SK-N-SH (cell line): ENCODE data around the gene TRPC4AP. TPM values are rescaled to one million over a fixed set of nuclear protein-coding genes. Genes with fewer than 3 reads are reported as not detected.
"Not testable (repeated sequence)": the region's sequence is repeated elsewhere in the genome, so short reads cannot be mapped to it uniquely, and the experiment has no call there.

Experiments
- CTCF ChIA-PET: fragments of 300-600, 350-600 bp; formaldehyde crosslinking; extraction: SDS; loops from one replicate; lab custom pipeline; 2021; lab: Yijun Ruan, JAX
- POLR2A ChIA-PET: fragments of 350-600 bp; sonication (Branson Sonifier 250); formaldehyde crosslinking; extraction: SDS; loops from one replicate; lab custom pipeline; 2020; ENCODE audit warnings: antibody characterized with exemption, inconsistent platforms; lab: Yijun Ruan, JAX
- DNase-seq: peaks from one replicate; pipeline ENCODE4 v3.0.0; 2012
- H2AFZ ChIP-seq: fragments of 200-600 bp; sonication (generic); 2 replicates; pipeline ENCODE4 v1.8.1; 2016; ENCODE audit warnings: antibody characterized with exemption, mild to moderate bottlenecking, low read depth
- H3F3A ChIP-seq: fragments of 200-600 bp; sonication (generic); replicated peaks from 2 replicates; pipeline ENCODE3; 2016; ENCODE audit warnings: antibody characterized with exemption, mild to moderate bottlenecking; ENCODE audit not compliant: insufficient read depth
- H3K27ac ChIP-seq, 2 experiments: fragments of 200-500 bp in 1 of 2; fragments of 200-600 bp in 1 of 2; sonication (Bioruptor generic) in 1 of 2; sonication (generic), shearing (Covaris generic) in 1 of 2; 2 replicates each; pipeline versions ENCODE4 v1.5.1 to v1.6.1; 2014 to 2016; ENCODE audit warnings: low read depth in 2 of 2, inconsistent platforms in 1 of 2, low read length in 1 of 2, mild to moderate bottlenecking in 1 of 2, mixed read lengths in 1 of 2
- H3K27me3 ChIP-seq: fragments of 200-600 bp; sonication (generic), shearing (Covaris generic); 2 replicates; pipeline ENCODE4 v1.6.1; 2016; ENCODE audit warnings: mixed run types; ENCODE audit not compliant: insufficient read depth
- H3K36me3 ChIP-seq, 2 experiments: fragments of 200-500 bp in 1 of 2; fragments of 200-600 bp in 1 of 2; sonication (Bioruptor generic) in 1 of 2; sonication (generic) in 1 of 2; replicated peaks in 1 of 2; 2 replicates each; pipeline versions ENCODE3 to v1.5.1; 2014 to 2016; ENCODE audit warnings: low read length in 1 of 2, mild to moderate bottlenecking in 1 of 2; ENCODE audit not compliant: insufficient read depth in 2 of 2, control insufficient read depth in 1 of 2
- H3K4me1 ChIP-seq, 2 experiments: fragments of 200-500 bp in 1 of 2; fragments of 200-600 bp in 1 of 2; sonication (Bioruptor generic) in 1 of 2; sonication (generic), shearing (Covaris generic) in 1 of 2; 2 replicates each; pipeline versions ENCODE4 v1.5.1 to v1.6.1; 2014 to 2016; ENCODE audit warnings: low read depth in 1 of 2, low read length in 1 of 2, mixed run types in 1 of 2; ENCODE audit not compliant: insufficient read depth in 2 of 2, control insufficient read depth in 1 of 2
- H3K4me2 ChIP-seq: fragments of 200-600 bp; sonication (generic), shearing (Covaris generic); 2 replicates; pipeline ENCODE4 v1.6.1; 2017; ENCODE audit warnings: mixed run types
- H3K4me3 ChIP-seq, 2 experiments: fragments of 200-500 bp in 1 of 2; fragments of 200-600 bp in 1 of 2; sonication (Bioruptor generic) in 1 of 2; sonication (generic), shearing (Covaris generic) in 1 of 2; 2 replicates each; pipeline versions ENCODE4 v1.5.1 to v1.8.1; 2014 to 2016; ENCODE audit warnings: low read depth in 2 of 2, inconsistent platforms in 1 of 2, low read length in 1 of 2, mild to moderate bottlenecking in 1 of 2, mixed read lengths in 1 of 2, moderate library complexity in 1 of 2
- H3K79me2 ChIP-seq: fragments of 200-600 bp; sonication (generic); 2 replicates; pipeline ENCODE4 v1.8.1; 2017; ENCODE audit warnings: mild to moderate bottlenecking; ENCODE audit not compliant: insufficient read depth
- H3K9ac ChIP-seq: fragments of 200-600 bp; sonication (generic); 2 replicates; pipeline ENCODE4 v1.6.1; 2017; ENCODE audit warnings: mixed run types
- H3K9me2 ChIP-seq: fragments of 200-600 bp; sonication (generic); 2 replicates; pipeline ENCODE4 v1.6.1; 2017; ENCODE audit warnings: mixed run types
- H3K9me3 ChIP-seq: fragments of 200-600 bp; sonication (generic); 2 replicates; pipeline ENCODE4 v1.6.1; 2017; ENCODE audit warnings: mixed run types, mild to moderate bottlenecking, moderate library complexity
- H4K20me1 ChIP-seq: fragments of 200-600 bp; sonication (generic); 2 replicates; pipeline ENCODE4 v1.6.1; 2017; ENCODE audit warnings: mild to moderate bottlenecking, mixed run types; ENCODE audit not compliant: insufficient read depth
- CHD2 ChIP-seq: fragments of 150-350 bp; IDR thresholded peaks from 2 replicates; pipeline ENCODE4 v1.6.1; 2018; ENCODE audit warnings: low read length; ENCODE audit not compliant: partially characterized antibody
- CTCF ChIP-seq: fragments of 200-600 bp; sonication (generic); IDR thresholded peaks from 2 replicates; pipeline ENCODE4 v1.6.1; 2017; ENCODE audit warnings: antibody characterized with exemption, mild to moderate bottlenecking, moderate library complexity
- EP300 ChIP-seq, 2 experiments: IDR thresholded peaks; 2 replicates each; pipeline versions ENCODE4 v1.4.0 to v1.6.1; 2012; ENCODE audit warnings: borderline replicate concordance in 1 of 2, low read depth in 1 of 2, low read length in 1 of 2
- GATA2 ChIP-seq: sonication (generic); formaldehyde crosslinking; IDR thresholded peaks from 2 replicates; pipeline ENCODE4 v1.5.0; 2020; ENCODE audit warnings: mild to moderate bottlenecking, missing genetic modification reagents
- NFIC ChIP-seq: IDR thresholded peaks from 2 replicates; pipeline ENCODE4 v1.4.0; 2012; ENCODE audit warnings: borderline replicate concordance
- REST ChIP-seq: IDR thresholded peaks from 2 replicates; pipeline ENCODE4 v1.6.1; 2012; ENCODE audit warnings: mild to moderate bottlenecking, low read depth, low read length, moderate library complexity
- RFX5 ChIP-seq: IDR thresholded peaks from 2 replicates; pipeline ENCODE4 v1.6.1; 2012; ENCODE audit warnings: mild to moderate bottlenecking, improper control_type of control experiment, low read length
- USF1 ChIP-seq: IDR thresholded peaks from 2 replicates; pipeline ENCODE4 v1.4.0; 2012; ENCODE audit warnings: low read depth, borderline replicate concordance
- YY1 ChIP-seq: IDR thresholded peaks from 2 replicates; pipeline ENCODE4 v1.4.0; 2012; ENCODE audit warnings: low read depth, mild to moderate bottlenecking
- WGBS: methylation state at CpG from one replicate; pipeline ENCODE4 v1.1.6; 2017; ENCODE audit warnings: low lambda C conversion rate; 5-methylcytosine and 5-hydroxymethylcytosine counted together
- polyA plus RNA-seq, 3 experiments: library from polyadenylated mRNA; depleted of rRNA; stranded (reverse); fragments of >200 nt; gene quantifications; 2 replicates each; pipeline ENCODE4 v1.2.3, GENCODE V29; 2012

Gene TRPC4AP
- polyA plus RNA-seq, 1 of the 3 experiments (the other 2 are of a cell fraction) = 57.4 TPM

- WGBS = 96% methylated on average over 5 of the region's 5 CpGs
- no peak overlapping the region for H3K9ac ChIP-seq
- no peak overlapping the region for H3K4me2 ChIP-seq
- CTCF ChIA-PET = interaction anchor here (1.2 to 2.1 kb wide), 3 partner anchors 15 to 203 kb away, joined by 3 to 6 read pairs (median 4); partner anchors contain the start of gene TRPC4AP
- no peaks in the 10 kb centered on the region for H3K4me1 ChIP-seq
- POLR2A ChIA-PET = no interaction called here
- H3K4me3 ChIP-seq = no peak overlapping the region
- peaks cover 44% of the 10 kb centered on the region for H4K20me1 ChIP-seq
- peaks cover 17 to 38% of the 10 kb centered on the region in 2 experiments for H3K36me3 ChIP-seq
- TF ChIP-seq CHD2 = no peak
- TF ChIP-seq CTCF = no peak
- no peak for TF ChIP-seq YY1
- TF ChIP-seq USF1 = no peak
- TF ChIP-seq GATA2 (CRISPR knock-in tag) = no peak
- TF ChIP-seq EP300 (IDR thresholded peaks at IDR 0.05; ENCODE audit: borderline replicate concordance in 1 of 2, low read depth in 1 of 2, low read length in 1 of 2) = no peak
- no peak overlapping the region for H2AFZ ChIP-seq
- no peaks in the 10 kb centered on the region for H3K9me2 ChIP-seq
- no peak for DNase-seq
- no peaks in the 10 kb centered on the region for H3K27me3 ChIP-seq
- H3K27ac ChIP-seq = no peak overlapping the region
- H3K9me3 ChIP-seq = no peaks in the 10 kb centered on the region
- peaks cover 95% of the 10 kb centered on the region for H3K79me2 ChIP-seq
- H3F3A ChIP-seq = no peaks in the 10 kb centered on the region
Measured at GRCh38 chr20:35077341-35077740, 15.3 kb downstream of the TRPC4AP start.

GRCh38 chr20:35071436-35072153, 21.0 kb downstream of the TRPC4AP start:
- Histone ChIP-seq H4K20me1 (peaks cover 23% of the 10 kb centered on the region), H3K79me2 (peaks cover 91% of the 10 kb centered on the region)
- 95% methylated on average over 8 of the region's 8 CpGs for WGBS

GRCh38 chr20:35066194-35066593, 26.4 kb downstream of the TRPC4AP start:
- WGBS = 93% methylated on average over 6 of the region's 6 CpGs
- Histone ChIP-seq H3K27me3 (no peaks in the 10 kb centered on the region), H3K4me3 (no peak overlapping the region), H3K9me3 (no peaks in the 10 kb centered on the region), H4K20me1 (peaks cover 62% of the 10 kb centered on the region), H3K4me1 (peaks cover 0 to 13% of the 10 kb centered on the region in 2 experiments; a peak in 1 of 4 replicates), H3K36me3 (peaks cover 15 to 37% of the 10 kb centered on the region in 2 experiments), H3K4me2 (no peak overlapping the region), H3K79me2 (peaks cover 98% of the 10 kb centered on the region), H3K27ac (no peak overlapping the region), H3K9me2 (no peaks in the 10 kb centered on the region), H2AFZ (no peak overlapping the region), H3K9ac (no peak overlapping the region), H3F3A (peaks cover 6% of the 10 kb centered on the region)
- ChIA-PET POLR2A (no interaction called here), CTCF (interaction anchor here (1.6 kb wide), 1 partner anchor 30 kb away, joined by 12 read pairs; no protein-coding TSS in a partner anchor)
- TF ChIP-seq NFIC (no peak), REST (no peak), RFX5 (no peak)
- DNase-seq = no peak

More at GRCh38 chr20:35071436-35072153, 21.0 kb downstream of the TRPC4AP start:
- H3F3A ChIP-seq, H3K27me3 ChIP-seq, H3K27ac ChIP-seq, H2AFZ ChIP-seq, POLR2A ChIA-PET, CTCF ChIA-PET, H3K9ac ChIP-seq, H3K9me3 ChIP-seq, H3K4me3 ChIP-seq, H3K9me2 ChIP-seq, DNase-seq, H3K4me2 ChIP-seq: not testable (repeated sequence)
- Histone ChIP-seq H3K36me3 (peaks cover 12 to 34% of the 10 kb centered on the region in 2 experiments), H3K4me1 (0 out of 4 replicates have a peak, but pooled peaks cover 0 to 13% of the 10 kb centered on the region in 2 experiments)
